Body of pancreas (tissue), 4 donors: ENCODE measurements around the gene C9orf152.

ENCODE experiments used
- CTCF ChIP-seq, 7 experiments: fragments of 450-650 bp in 4 of 7; fragments of 200-600 bp in 3 of 7; sonication (generic) in 3 of 7; IDR thresholded peaks; one replicate each; pipeline ENCODE4 v1.5.1; 2016 to 2019; ENCODE audit warnings: antibody characterized with exemption in 7 of 7
- POLR2A ChIP-seq, 3 donors: fragments of 450-650 bp; IDR thresholded peaks; one replicate each; pipeline ENCODE4 v1.6.1; 2016; ENCODE audit warnings: antibody characterized with exemption in 3 of 3, mild to moderate bottlenecking in 2 of 3

DNA sequence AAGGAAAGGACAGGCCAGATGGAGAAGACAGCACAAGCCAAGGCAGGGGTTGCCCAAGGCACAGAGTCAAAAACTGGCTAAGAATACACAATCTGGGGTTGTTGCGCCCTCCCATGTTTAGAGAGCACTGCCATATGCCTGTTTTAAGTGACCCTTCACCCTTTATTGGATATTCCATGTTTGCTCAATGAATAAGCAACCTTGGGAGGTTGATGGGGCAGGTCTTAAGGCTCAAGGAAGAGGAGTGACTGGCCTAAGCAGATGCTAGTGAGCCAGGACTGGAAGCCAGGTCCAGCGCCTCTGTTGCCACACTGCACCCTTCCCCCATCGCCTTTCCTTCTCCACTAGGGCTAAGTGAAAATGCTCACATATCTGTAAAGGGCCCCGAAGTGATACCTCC lies 41.6 kb upstream of the C9orf152 start:
- TF ChIP-seq CTCF (IDR thresholded peaks at IDR 0.05) = no peak
- TF ChIP-seq POLR2A (IDR thresholded peaks at IDR 0.05) = no peak
